ENCODE data around the gene ABCC8.

The ABCC8 gene

DNA sequence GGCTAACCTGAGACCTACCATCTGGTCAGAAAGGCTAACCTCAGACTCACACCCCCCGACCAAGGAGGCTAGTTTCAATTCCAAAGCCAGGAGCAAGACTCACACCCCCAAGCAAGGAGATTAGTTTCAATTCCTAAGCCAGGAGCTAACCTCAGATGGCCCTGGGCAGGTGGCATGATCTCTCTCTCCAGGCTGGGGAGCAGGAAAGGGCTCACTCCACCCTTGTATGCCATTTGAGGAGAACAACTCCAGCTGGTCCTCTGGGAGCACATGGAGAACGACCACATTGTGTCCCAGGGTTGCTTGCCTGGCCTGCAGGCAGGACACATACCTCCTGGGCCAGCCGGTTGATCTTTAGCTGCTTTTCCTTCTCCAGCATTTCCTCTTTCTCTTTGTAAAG, 34.9 kb upstream of the ABCC8 start:
- H3K27ac Mint-ChIP-seq = no peak overlapping the region
- no peaks in the 10 kb centered on the region for H3K9me3 Mint-ChIP-seq
- H3K4me3 Mint-ChIP-seq = no peak overlapping the region
- peaks cover 14% of the 10 kb centered on the region for H3K27me3 Mint-ChIP-seq
- H3K4me1 Mint-ChIP-seq = peaks cover 6% of the 10 kb centered on the region
- no peak for ATAC-seq
- no peaks in the 10 kb centered on the region for H3K36me3 Mint-ChIP-seq

DNA sequence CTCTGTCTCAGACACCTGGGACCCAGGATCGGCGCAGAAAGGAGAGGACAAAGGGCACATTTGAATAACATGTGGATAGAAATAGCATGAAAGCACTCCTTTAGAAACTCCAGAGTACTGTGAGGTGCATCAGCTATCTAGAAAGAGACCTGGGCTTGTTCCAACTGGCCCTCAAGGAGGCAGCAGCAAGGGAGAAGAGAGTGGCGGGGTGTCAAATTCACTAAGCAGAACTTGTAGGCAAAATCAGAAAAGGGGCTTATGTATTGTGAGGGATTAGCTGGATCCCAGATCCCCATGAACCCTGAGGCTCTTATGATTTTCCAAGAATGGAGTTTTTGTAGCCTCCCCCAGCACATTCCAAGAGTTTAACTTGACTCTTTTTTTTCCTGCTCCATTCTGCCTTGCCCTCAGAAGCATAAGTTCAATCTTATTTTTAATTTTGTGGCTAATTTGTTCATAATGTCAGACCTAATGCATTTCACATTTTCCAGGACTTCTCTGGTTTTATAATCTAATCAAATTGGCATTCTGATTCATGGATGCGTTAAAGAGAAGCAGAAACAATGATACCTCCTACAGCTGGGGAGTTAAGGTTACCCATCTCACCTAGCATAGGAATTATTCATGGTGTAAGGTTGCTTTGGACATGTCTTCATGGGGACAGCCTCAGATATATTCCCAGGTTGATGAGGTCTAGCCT, 34.0 kb upstream of the ABCC8 start:
- Mint-ChIP-seq H3K27me3 (peaks cover 14% of the 10 kb centered on the region), H3K4me1 (peaks cover 6% of the 10 kb centered on the region), H3K36me3 (no peaks in the 10 kb centered on the region), H3K9me3 (no peaks in the 10 kb centered on the region), H3K4me3 (no peak overlapping the region), H3K27ac (no peak overlapping the region)
- no peak for ATAC-seq

DNA sequence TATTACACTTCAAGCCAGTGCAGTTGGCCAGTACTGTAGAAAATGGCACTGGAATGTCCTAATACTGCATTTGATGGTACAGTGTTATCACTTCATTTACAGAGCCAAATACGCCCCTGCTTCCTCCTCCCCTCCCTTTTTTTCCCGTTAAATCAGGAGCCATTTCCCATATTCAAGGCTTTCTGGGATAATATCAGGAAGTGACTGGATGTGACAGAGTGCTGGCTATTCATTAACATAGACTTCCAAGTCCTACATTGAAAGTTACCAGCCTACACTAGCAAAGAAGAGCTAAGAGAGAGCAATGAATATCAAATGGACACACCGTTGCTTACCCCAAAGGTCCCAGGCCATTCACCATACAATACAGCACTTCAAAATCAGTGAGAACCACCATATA, 32.1 kb upstream of the ABCC8 start:
- H3K9me3 Mint-ChIP-seq = no peaks in the 10 kb centered on the region
- H3K27ac Mint-ChIP-seq = no peak overlapping the region
- H3K4me3 Mint-ChIP-seq = no peak overlapping the region
- H3K27me3 Mint-ChIP-seq = peaks cover 14% of the 10 kb centered on the region
- H3K4me1 Mint-ChIP-seq = peaks cover 12% of the 10 kb centered on the region
- H3K36me3 Mint-ChIP-seq = no peaks in the 10 kb centered on the region
- ATAC-seq = no peak

DNA sequence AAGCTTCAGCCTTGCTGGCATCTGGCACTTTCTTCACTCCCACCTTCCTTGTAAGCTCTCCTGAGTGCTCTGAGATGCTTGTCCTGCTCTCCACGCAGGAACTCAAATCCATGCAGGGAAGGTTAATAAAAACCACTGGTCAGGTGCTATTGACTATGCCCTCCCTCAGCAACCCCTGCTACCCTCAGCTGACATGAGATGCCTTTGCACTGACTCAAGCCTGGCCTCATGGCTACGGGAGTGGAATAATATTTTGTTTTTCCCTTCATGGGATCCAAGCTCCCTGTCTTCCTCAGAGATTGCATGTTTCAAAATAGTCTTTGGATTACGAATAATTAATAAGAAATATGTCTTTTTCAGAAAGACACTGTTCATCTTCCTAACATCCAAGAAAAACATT, 31.7 kb upstream of the ABCC8 start:
- no peaks in the 10 kb centered on the region for H3K36me3 Mint-ChIP-seq
- H3K4me3 Mint-ChIP-seq = no peak overlapping the region
- H3K27ac Mint-ChIP-seq = no peak overlapping the region
- no peaks in the 10 kb centered on the region for H3K9me3 Mint-ChIP-seq
- no peak for ATAC-seq
- H3K4me1 Mint-ChIP-seq = peaks cover 7% of the 10 kb centered on the region
- peaks cover 14% of the 10 kb centered on the region for H3K27me3 Mint-ChIP-seq

DNA sequence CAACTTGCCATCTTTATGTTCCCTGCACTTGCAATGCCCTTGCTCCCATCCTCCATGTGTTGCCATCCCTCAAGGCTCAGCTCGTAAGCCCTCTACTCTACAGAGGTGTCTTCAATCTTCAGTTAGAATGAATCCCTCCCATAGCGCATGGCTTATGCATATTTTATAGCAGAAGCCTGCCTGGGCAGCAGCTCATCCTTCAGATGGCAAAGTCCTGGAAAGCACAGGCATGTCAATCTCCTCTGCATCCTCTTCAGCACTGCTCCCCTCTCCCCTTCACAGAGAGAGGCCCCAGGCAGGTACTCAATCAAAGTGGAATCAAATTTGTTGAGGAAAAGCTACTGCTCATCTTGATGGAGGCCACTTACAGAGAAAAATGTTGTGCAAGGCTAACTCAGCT, 31.1 kb upstream of the ABCC8 start:
- no peak overlapping the region for H3K27ac Mint-ChIP-seq
- ATAC-seq = no peak
- peaks cover 14% of the 10 kb centered on the region for H3K27me3 Mint-ChIP-seq
- H3K9me3 Mint-ChIP-seq = no peaks in the 10 kb centered on the region
- H3K4me3 Mint-ChIP-seq = no peak overlapping the region
- peaks cover 6% of the 10 kb centered on the region for H3K4me1 Mint-ChIP-seq
- H3K36me3 Mint-ChIP-seq = no peaks in the 10 kb centered on the region

DNA sequence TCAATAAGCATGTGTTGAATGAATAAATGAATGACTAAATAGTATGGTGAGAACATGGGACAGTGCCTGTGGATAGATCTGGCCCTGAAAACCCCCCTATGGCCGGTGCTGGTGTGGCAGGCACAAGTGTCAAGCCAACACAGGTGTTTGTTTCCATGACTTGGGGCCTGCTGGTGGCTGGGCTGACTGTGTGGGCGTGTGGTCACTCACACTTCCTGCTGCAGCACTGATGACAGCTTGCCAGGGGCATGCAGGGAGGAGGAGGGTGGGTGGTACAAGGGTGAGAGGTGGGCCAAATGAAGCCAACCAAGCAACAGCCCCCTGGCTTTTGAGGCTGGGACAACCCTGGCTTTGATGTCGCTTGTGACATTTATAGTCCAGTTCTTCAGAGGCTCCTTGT, 30.3 kb upstream of the ABCC8 start:
- Mint-ChIP-seq H3K4me1 (peaks cover 6% of the 10 kb centered on the region), H3K36me3 (no peaks in the 10 kb centered on the region), H3K4me3 (no peak overlapping the region), H3K27me3 (peaks cover 15% of the 10 kb centered on the region), H3K9me3 (no peaks in the 10 kb centered on the region), H3K27ac (no peak overlapping the region)
- ATAC-seq = peak; percentile 39

DNA sequence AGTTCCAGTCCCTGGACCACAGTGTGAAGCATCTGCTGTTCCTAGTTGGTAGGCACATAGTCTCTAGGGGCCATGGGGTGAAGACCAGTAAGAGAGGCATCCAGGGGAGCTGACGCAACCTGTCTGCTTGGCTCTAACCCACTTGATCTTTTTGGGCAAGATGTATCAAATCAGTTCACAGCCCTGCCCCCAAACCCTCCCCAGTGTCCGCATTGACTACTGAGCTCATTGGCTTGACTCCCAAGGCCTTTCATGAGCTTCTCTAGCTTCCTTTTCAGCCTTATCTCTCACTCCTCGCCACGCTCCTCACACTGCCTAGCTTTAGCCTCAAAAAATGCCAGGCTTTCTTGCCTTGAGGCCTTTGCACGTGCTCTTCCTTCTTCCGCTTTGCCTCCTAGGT, 29.7 kb upstream of the ABCC8 start:
- Mint-ChIP-seq H3K36me3 (no peaks in the 10 kb centered on the region), H3K9me3 (no peaks in the 10 kb centered on the region), H3K4me1 (peaks cover 6% of the 10 kb centered on the region), H3K27me3 (peaks cover 21% of the 10 kb centered on the region), H3K4me3 (no peak overlapping the region), H3K27ac (no peak overlapping the region)
- ATAC-seq = no peak

DNA sequence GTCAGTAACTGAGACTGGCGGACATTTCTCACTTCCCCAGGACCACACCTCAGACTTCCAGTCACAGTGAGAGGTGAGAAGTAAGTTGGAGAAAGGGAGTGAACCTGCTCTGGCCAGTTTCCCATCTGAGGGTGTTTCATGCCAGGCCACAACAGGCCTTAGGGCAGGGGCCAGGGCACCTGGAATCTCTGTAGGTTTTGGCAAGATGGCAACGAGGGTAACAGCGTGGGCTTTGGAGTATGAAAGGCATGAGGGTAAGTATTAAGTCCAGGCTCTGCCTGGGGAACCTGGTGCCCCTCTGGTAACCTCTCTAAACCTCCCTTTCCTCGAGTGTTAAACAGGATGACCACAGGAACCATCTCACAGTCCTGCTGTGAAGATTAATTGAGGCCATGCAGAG, 28.5 kb upstream of the ABCC8 start:
- no peaks in the 10 kb centered on the region for H3K9me3 Mint-ChIP-seq
- peaks cover 29% of the 10 kb centered on the region for H3K27me3 Mint-ChIP-seq
- no peak overlapping the region for H3K4me3 Mint-ChIP-seq
- peaks cover 6% of the 10 kb centered on the region for H3K4me1 Mint-ChIP-seq
- H3K27ac Mint-ChIP-seq = peak overlapping the region; percentile 23
- no peak for ATAC-seq
- no peaks in the 10 kb centered on the region for H3K36me3 Mint-ChIP-seq

DNA sequence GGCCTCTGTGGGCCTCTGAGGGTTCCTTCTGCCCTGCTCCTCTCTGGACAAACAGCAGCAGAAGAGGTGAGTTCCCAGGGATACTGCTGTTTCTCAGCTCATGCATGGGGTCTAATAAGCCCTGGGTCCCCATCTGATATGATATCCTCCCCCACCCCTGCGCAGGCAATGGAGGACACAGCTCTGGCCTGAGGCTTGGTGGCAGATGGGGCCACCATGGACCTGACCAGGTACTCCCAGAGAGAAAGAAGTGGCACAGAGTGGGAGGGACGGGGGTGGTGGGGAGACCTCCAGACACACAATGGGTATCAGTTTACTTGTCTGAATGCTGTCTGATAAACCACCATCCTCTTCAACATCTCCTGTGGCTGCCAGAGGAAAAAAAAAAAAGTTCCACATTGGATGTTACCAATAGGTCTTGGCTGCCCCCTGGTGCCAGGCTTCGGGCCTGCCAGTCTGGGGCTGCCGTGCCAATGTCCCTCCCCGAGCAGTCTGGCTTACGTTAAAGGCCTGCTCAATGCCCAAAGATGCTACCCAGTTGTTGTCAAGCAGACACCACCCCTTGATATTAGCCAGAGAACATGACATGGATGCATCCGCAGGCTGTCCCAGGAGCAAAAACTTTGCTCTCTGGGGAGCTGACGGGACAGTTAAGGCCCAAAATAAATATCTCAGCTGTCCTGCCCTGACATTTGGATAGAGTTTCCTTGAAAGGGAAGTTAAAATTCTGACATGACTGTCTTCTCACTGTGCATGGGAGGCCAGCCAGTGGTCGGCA, 27.9 kb upstream of the ABCC8 start:
- Mint-ChIP-seq H3K27me3 (peaks cover 29% of the 10 kb centered on the region), H3K4me3 (no peak overlapping the region), H3K9me3 (no peaks in the 10 kb centered on the region), H3K27ac (peak overlapping the region; percentile 23), H3K4me1 (peaks cover 6% of the 10 kb centered on the region), H3K36me3 (no peaks in the 10 kb centered on the region)
- peak; percentile 79 for ATAC-seq

DNA sequence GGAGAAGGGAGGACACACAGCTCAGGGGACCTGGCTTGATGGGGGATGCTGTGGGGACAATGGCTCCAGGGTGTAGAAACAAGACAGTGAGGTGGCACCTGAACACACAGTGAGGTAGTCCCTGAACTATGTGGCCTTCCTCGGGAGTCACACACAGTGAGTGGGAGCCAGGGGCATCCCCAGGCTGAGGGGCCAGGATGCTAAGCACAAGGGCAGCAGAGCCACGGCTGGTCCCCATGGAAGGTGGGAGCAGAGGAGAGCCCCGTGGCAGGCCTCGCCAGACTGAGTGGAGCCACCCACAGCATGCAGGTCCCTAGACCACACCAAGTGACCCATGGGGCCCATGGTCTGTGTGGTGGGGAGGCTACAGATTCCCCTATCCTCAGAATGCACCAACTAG, 26.0 kb upstream of the ABCC8 start:
- Mint-ChIP-seq H3K27ac (no peak overlapping the region), H3K36me3 (no peaks in the 10 kb centered on the region), H3K4me3 (no peak overlapping the region), H3K4me1 (peaks cover 6% of the 10 kb centered on the region), H3K27me3 (peaks cover 15% of the 10 kb centered on the region), H3K9me3 (no peaks in the 10 kb centered on the region)
- no peak for ATAC-seq

DNA sequence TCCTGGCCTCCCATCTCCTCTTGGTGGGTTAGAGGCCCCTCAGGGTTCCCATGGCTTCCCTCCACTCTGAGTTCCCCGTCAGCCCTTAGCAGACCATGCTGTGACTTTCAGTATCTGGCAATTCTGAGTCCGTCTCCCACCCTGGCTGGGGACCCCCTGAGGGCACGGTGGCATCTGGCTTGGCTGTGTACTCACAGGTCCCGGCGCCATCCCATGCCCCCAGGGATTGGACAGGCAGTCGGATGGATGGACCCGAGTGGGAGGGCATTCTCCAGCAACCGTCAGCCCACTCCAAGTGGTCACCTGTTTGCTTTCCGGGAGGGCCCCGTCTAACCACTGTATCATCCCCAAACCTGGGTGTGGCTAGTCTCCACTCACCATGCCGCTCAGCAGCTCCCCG, 24.0 kb upstream of the ABCC8 start:
- Mint-ChIP-seq H3K4me3 (no peak overlapping the region), H3K27ac (no peak overlapping the region), H3K4me1 (peaks cover 6% of the 10 kb centered on the region), H3K9me3 (no peaks in the 10 kb centered on the region), H3K36me3 (no peaks in the 10 kb centered on the region), H3K27me3 (peaks cover 24% of the 10 kb centered on the region)
- ATAC-seq = no peak

DNA sequence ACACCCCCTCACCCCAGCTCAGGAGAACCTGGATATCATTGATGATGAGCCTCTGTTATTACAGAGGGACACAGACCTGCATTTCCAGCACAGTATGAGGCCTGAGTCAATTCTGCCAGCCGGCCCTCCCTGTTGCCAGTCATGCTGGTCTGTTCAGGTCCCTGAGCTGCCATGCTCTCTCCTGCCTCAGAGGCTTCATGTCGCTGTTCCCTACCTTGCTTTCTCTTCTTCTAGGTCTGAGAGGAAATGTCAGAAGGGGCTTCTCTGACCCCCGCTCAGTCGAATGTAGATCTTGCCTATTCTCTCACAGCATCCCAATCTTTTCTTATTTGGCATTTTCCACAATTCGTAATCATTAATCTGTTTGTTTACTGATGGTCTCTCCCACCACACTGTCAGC, 21.8 kb upstream of the ABCC8 start:
- peaks cover 30% of the 10 kb centered on the region for H3K27me3 Mint-ChIP-seq
- H3K9me3 Mint-ChIP-seq = no peaks in the 10 kb centered on the region
- no peak overlapping the region for H3K4me3 Mint-ChIP-seq
- H3K4me1 Mint-ChIP-seq = no peaks in the 10 kb centered on the region
- no peaks in the 10 kb centered on the region for H3K36me3 Mint-ChIP-seq
- ATAC-seq = no peak
- no peak overlapping the region for H3K27ac Mint-ChIP-seq

DNA sequence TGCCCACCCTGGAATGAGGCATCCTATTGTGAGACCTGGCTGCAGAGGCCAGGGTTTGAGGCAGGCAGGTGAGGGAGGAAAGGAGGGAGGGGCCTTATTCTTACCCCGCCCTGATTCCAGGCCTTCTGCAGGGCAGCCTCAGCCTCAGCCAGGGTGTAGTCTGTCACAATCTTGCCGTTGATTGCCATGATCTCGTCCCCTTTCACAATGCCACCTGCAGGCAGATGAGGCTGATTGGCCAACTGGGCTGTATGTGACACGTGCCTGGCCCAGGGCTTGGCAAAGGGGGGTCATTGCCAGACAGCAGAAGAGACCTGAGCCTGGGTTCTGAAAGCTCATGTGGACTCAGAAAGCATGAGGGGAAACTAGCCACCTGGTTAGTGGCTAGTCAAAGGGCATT, 21.4 kb upstream of the ABCC8 start:
- Mint-ChIP-seq H3K36me3 (no peaks in the 10 kb centered on the region), H3K9me3 (no peaks in the 10 kb centered on the region), H3K4me3 (no peak overlapping the region), H3K27me3 (peaks cover 30% of the 10 kb centered on the region), H3K27ac (no peak overlapping the region), H3K4me1 (no peaks in the 10 kb centered on the region)
- peak; percentile 9 for ATAC-seq

DNA sequence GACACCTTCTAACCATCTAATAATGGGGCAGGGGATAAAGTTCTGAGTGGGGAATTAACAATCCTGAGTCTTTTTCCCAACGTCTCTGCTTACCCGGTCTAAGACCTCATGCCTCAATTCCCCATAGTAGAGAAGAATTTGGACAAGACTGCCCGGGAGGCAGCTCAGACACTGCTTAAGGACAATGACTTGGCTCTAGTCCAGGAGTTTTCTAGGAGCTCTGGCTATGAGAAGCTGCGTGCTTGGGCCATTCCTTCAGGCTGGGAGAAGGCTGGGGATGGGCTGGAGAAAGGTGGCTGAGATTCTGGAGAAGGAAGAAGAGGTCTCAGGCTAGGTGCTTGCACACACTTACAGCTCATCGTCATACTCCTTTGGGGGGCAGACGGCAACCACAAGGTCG, 19.8 kb upstream of the ABCC8 start:
- peaks cover 24% of the 10 kb centered on the region for H3K27me3 Mint-ChIP-seq
- ATAC-seq = no peak
- no peaks in the 10 kb centered on the region for H3K36me3 Mint-ChIP-seq
- H3K4me3 Mint-ChIP-seq = no peak overlapping the region
- H3K27ac Mint-ChIP-seq = no peak overlapping the region
- no peaks in the 10 kb centered on the region for H3K4me1 Mint-ChIP-seq
- no peaks in the 10 kb centered on the region for H3K9me3 Mint-ChIP-seq

DNA sequence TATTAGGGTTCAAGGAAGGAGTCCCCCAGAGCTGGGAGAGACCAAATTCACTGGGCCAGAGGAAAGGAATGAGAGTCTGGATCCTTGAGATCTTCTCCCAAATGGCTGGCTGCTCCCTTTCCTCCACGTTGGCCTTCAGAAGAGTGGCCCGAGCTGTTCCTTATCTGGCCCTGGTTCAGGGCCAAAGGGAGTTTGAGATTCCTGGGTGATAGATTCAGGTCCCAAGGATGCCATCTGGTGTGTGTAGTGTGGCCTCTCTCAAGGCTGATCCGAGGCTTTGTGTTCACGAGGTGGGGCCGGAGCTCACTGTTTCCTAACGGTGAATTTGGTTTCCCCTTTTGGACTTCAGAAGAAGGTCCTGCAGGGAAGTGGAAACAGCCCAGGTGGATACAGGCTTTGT, 17.4 kb upstream of the ABCC8 start:
- Mint-ChIP-seq H3K4me1 (no peaks in the 10 kb centered on the region), H3K36me3 (no peaks in the 10 kb centered on the region), H3K9me3 (no peaks in the 10 kb centered on the region), H3K4me3 (no peak overlapping the region), H3K27me3 (peaks cover 33% of the 10 kb centered on the region), H3K27ac (no peak overlapping the region)
- no peak for ATAC-seq

DNA sequence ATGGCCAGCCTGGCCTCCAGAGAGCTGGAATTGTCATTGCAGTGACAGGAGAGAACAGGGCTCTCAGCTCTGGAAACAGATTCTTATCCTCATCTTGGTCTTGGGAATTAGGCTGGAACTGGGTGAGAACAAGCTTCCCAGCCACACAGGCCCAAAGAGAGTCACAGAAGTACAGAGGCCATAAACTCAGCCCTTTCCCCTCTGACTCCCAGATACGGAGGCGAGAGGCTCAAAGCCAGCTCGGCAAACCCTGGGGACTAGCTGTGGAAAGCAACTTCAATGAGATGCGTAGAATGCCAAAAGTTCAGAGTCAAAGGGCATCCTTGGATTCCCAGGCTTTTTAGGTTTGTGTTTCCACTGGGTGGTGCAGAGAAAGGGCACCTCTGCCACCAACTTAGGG, 14.3 kb upstream of the ABCC8 start:
- Mint-ChIP-seq H3K27ac (no peak overlapping the region), H3K27me3 (peaks cover 36% of the 10 kb centered on the region), H3K36me3 (no peaks in the 10 kb centered on the region), H3K9me3 (no peaks in the 10 kb centered on the region), H3K4me1 (no peaks in the 10 kb centered on the region), H3K4me3 (no peak overlapping the region)
- ATAC-seq = no peak
